Peyer's patch (tissue), 4 donors: ENCODE results near the gene RABGEF1.

ENCODE experiments used
- CTCF ChIP-seq, 6 experiments: fragments of 450-650 bp in 4 of 6; fragments of 200-600 bp in 2 of 6; sonication (generic) in 1 of 6; IDR thresholded peaks; one replicate each; pipeline ENCODE4 v1.5.1; 2017 to 2019; ENCODE audit warnings: antibody characterized with exemption in 6 of 6, mild to moderate bottlenecking in 3 of 6, moderate library complexity in 1 of 6
- POLR2A ChIP-seq, 2 donors: fragments of 450-650 bp; IDR thresholded peaks; one replicate each; pipeline ENCODE4 v1.5.1; 2017; ENCODE audit warnings: antibody characterized with exemption in 2 of 2, mild to moderate bottlenecking in 2 of 2, moderate library complexity in 2 of 2

- TF ChIP-seq CTCF (IDR thresholded peaks at IDR 0.05) (no peak), POLR2A (IDR thresholded peaks at IDR 0.05) (no peak)
Measured at GRCh38 chr7:66734006-66734405, 6.5 kb upstream of the RABGEF1 start.
